H9 (cell line): ENCODE measurements around the gene PRICKLE1. TPM values are rescaled to one million over a fixed set of nuclear protein-coding genes. Genes with fewer than 3 reads are reported as not detected.

Source experiments
- DNase-seq: peaks from one replicate; pipeline ENCODE4 v3.0.0-alpha.2; 2017
- H2AFZ ChIP-seq: one replicate; pipeline ENCODE4 v1.6.1; 2013; ENCODE audit warnings: mild to moderate bottlenecking, low read length, control low read depth, moderate library complexity
- H2AK5ac ChIP-seq: 2 replicates; pipeline ENCODE4 v1.6.1; 2013; ENCODE audit warnings: low read length, control low read depth, mixed read lengths; ENCODE audit not compliant: insufficient read length
- H2BK120ac ChIP-seq: one replicate; pipeline ENCODE4 v1.6.1; 2013; ENCODE audit warnings: low read depth, mild to moderate bottlenecking, low read length, control low read depth, inconsistent platforms; ENCODE audit not compliant: poor library complexity, severe bottlenecking
- H2BK12ac ChIP-seq: 2 replicates; pipeline ENCODE4 v1.6.1; 2013; ENCODE audit warnings: low read length, control low read depth, mixed read lengths, low read depth; ENCODE audit not compliant: insufficient read length
- H2BK15ac ChIP-seq: 2 replicates; pipeline ENCODE4 v1.6.1; 2013; ENCODE audit warnings: low read depth, low read length, control low read depth
- H2BK20ac ChIP-seq: one replicate; pipeline ENCODE4 v1.6.1; 2013; ENCODE audit warnings: low read depth, mild to moderate bottlenecking, low read length, control low read depth, inconsistent platforms; ENCODE audit not compliant: poor library complexity, severe bottlenecking
- H2BK5ac ChIP-seq: 2 replicates; pipeline ENCODE4 v1.6.1; 2013; ENCODE audit warnings: low read length, control low read depth, mixed read lengths; ENCODE audit not compliant: insufficient read length
- H3K14ac ChIP-seq: 2 replicates; pipeline ENCODE4 v1.6.1; 2013; ENCODE audit warnings: low read length, control low read depth; ENCODE audit not compliant: insufficient read depth
- H3K18ac ChIP-seq: 2 replicates; pipeline ENCODE4 v1.6.1; 2013; ENCODE audit warnings: low read depth, mild to moderate bottlenecking, mixed read lengths, low read length, control low read depth; ENCODE audit not compliant: insufficient read length
- H3K23ac ChIP-seq: 2 replicates; pipeline ENCODE4 v1.6.1; 2013; ENCODE audit warnings: low read length, control low read depth, mixed read lengths, low read depth; ENCODE audit not compliant: insufficient read length
- H3K23me2 ChIP-seq: 2 replicates; pipeline ENCODE4 v1.6.1; 2013; ENCODE audit warnings: low read depth, mild to moderate bottlenecking, mixed read lengths, low read length, control low read depth; ENCODE audit not compliant: insufficient read length, poor library complexity, severe bottlenecking
- H3K27ac ChIP-seq: 2 replicates; pipeline ENCODE4 v1.5.1; 2013; ENCODE audit warnings: low read length, control low read depth, mixed read lengths, low read depth; ENCODE audit not compliant: insufficient read length
- H3K27me3 ChIP-seq: 2 replicates; pipeline ENCODE4 v1.6.1; 2013; ENCODE audit warnings: low read length, control low read depth, inconsistent platforms; ENCODE audit not compliant: insufficient read depth
- H3K4ac ChIP-seq: 2 replicates; pipeline ENCODE4 v1.6.1; 2013; ENCODE audit warnings: low read depth, mild to moderate bottlenecking, control low read depth, inconsistent platforms, low read length, moderate library complexity
- H3K4me1 ChIP-seq: 2 replicates; pipeline ENCODE4 v1.6.1; 2013; ENCODE audit warnings: low read length, control low read depth, inconsistent platforms; ENCODE audit not compliant: insufficient read depth
- H3K4me2 ChIP-seq: 2 replicates; pipeline ENCODE4 v1.6.1; 2013; ENCODE audit warnings: low read length, control low read depth, mixed read lengths; ENCODE audit not compliant: insufficient read length, insufficient read depth
- H3K56ac ChIP-seq: 2 replicates; pipeline ENCODE4 v1.6.1; 2013; ENCODE audit warnings: low read depth, mild to moderate bottlenecking, mixed read lengths, low read length, control low read depth; ENCODE audit not compliant: insufficient read length
- H3K79me1 ChIP-seq: 2 replicates; pipeline ENCODE4 v1.6.1; 2013; ENCODE audit warnings: low read depth, mild to moderate bottlenecking, moderate library complexity, low read length, control low read depth, inconsistent platforms; ENCODE audit not compliant: insufficient read depth, poor library complexity, severe bottlenecking
- H3K79me2 ChIP-seq: 2 replicates; pipeline ENCODE4 v1.6.1; 2013; ENCODE audit warnings: low read length, control low read depth, inconsistent platforms; ENCODE audit not compliant: insufficient read depth
- H3K9ac ChIP-seq: 2 replicates; pipeline ENCODE4 v1.6.1; 2013; ENCODE audit warnings: low read length, control low read depth, mixed read lengths; ENCODE audit not compliant: insufficient read length; ENCODE audit errors: extremely low read depth
- H3K9me3 ChIP-seq: one replicate; pipeline ENCODE4 v1.6.1; 2013; ENCODE audit warnings: low read depth, low read length, inconsistent platforms; ENCODE audit not compliant: control insufficient read depth
- H3T11ph ChIP-seq: one replicate; pipeline ENCODE4 v1.6.1; 2013; ENCODE audit warnings: mild to moderate bottlenecking, low read length, control low read depth, inconsistent platforms
- H4K20me1 ChIP-seq: one replicate; pipeline ENCODE4 v1.6.1; 2013; ENCODE audit not compliant: control insufficient read depth, insufficient read length, insufficient read depth
- H4K5ac ChIP-seq: 2 replicates; pipeline ENCODE4 v1.6.1; 2013; ENCODE audit warnings: low read depth, mild to moderate bottlenecking, mixed read lengths, low read length, control low read depth; ENCODE audit not compliant: insufficient read length
- H4K8ac ChIP-seq: replicated peaks from 2 replicates; pipeline ENCODE4 v1.6.1; 2013; ENCODE audit warnings: low read length, control low read depth, mixed read lengths, low read depth; ENCODE audit not compliant: insufficient read length
- H4K91ac ChIP-seq: 2 replicates; pipeline ENCODE4 v1.6.1; 2013; ENCODE audit warnings: low read depth, mild to moderate bottlenecking, moderate library complexity, mixed read lengths, low read length, control low read depth; ENCODE audit not compliant: insufficient read length
- H3K27ac Mint-ChIP-seq, 3 experiments: 2 replicates in 2 of 3; 3 replicates in 1 of 3; pipeline ENCODE4 v1.8.0; 2020 to 2021; ENCODE audit warnings: mixed read lengths in 3 of 3, mild to moderate bottlenecking in 1 of 3, moderate library complexity in 1 of 3
- H3K27me3 Mint-ChIP-seq: 2 replicates; pipeline ENCODE4 v1.8.0; 2021; ENCODE audit warnings: low read depth, mild to moderate bottlenecking, moderate library complexity, mixed read lengths
- H3K36me3 Mint-ChIP-seq, 3 experiments: 2 replicates in 2 of 3; 3 replicates in 1 of 3; pipeline ENCODE4 v1.8.0; 2020 to 2021; ENCODE audit warnings: low read depth in 3 of 3, mixed read lengths in 3 of 3; ENCODE audit not compliant: insufficient read depth in 1 of 3
- H3K4me1 Mint-ChIP-seq, 2 experiments: 2 replicates each; pipeline ENCODE4 v1.8.0; 2020; ENCODE audit warnings: mixed read lengths in 2 of 2
- H3K4me3 Mint-ChIP-seq, 2 experiments: 2 replicates in 1 of 2; 3 replicates in 1 of 2; pipeline ENCODE4 v1.8.0; 2020 to 2021; ENCODE audit warnings: mild to moderate bottlenecking in 2 of 2, mixed read lengths in 2 of 2, moderate library complexity in 1 of 2
- H3K9me3 Mint-ChIP-seq, 2 experiments: 2 replicates in 1 of 2; 3 replicates in 1 of 2; pipeline ENCODE4 v1.8.0; 2020; ENCODE audit warnings: mild to moderate bottlenecking in 2 of 2, mixed read lengths in 2 of 2, moderate library complexity in 1 of 2
- CTCF ChIP-seq: fragments of 200-600 bp; sonication (generic); conservative IDR thresholded peaks from 3 replicates; pipeline ENCODE4 v1.8.0; 2021; ENCODE audit warnings: antibody characterized with exemption, mild to moderate bottlenecking
- WGBS: extraction: QIAGEN DNeasy Blood & Tissue Kit; methylation state at CpG from one replicate; pipeline ENCODE4 v1.1.7; 2013; ENCODE audit warnings: missing lambda C conversion rate, low lambda C conversion rate, mixed read lengths; ENCODE audit not compliant: insufficient read length; ENCODE audit errors: extremely low coverage; 5-methylcytosine and 5-hydroxymethylcytosine counted together
- total RNA-seq: library from RNA; stranded (reverse); gene quantifications from 2 replicates; pipeline ENCODE4 v1.2.1, GENCODE V29; 2021

PRICKLE1 gene
- total RNA-seq, 1 experiment from 2014 or later = 20.5 TPM

GRCh38 chr12:42534184-42534838 is 55.2 kb downstream of the PRICKLE1 start:
- H2BK5ac ChIP-seq = no peak overlapping the region
- no peak overlapping the region for H4K8ac ChIP-seq
- no peak overlapping the region for H3K9ac ChIP-seq
- no peak overlapping the region for H3K18ac ChIP-seq
- H4K5ac ChIP-seq = no peak overlapping the region
- H3K4ac ChIP-seq = no peak overlapping the region
- no peaks in the 10 kb centered on the region for H3K23me2 ChIP-seq
- no peak for DNase-seq
- H3K4me2 ChIP-seq = no peak overlapping the region
- Mint-ChIP-seq H3K4me1 (peaks cover 5 to 6% of the 10 kb centered on the region in 2 experiments), H3K9me3 (no peaks in the 10 kb centered on the region), H3K27me3 (peaks cover 18% of the 10 kb centered on the region), H3K36me3 (no peaks in the 10 kb centered on the region), H3K27ac (no peak overlapping the region; a peak in 1 of 7 replicates), H3K4me3 (no peak overlapping the region)
- no peak for TF ChIP-seq CTCF
- no peak overlapping the region for H3K23ac ChIP-seq
- no peaks in the 10 kb centered on the region for H4K20me1 ChIP-seq
- H2AK5ac ChIP-seq = no peak overlapping the region
- H3K27me3 ChIP-seq = no peaks in the 10 kb centered on the region
- no peaks in the 10 kb centered on the region for H3K79me2 ChIP-seq
- H3K56ac ChIP-seq = no peak overlapping the region
- no peaks in the 10 kb centered on the region for H3K9me3 ChIP-seq
- H3K4me1 ChIP-seq = no peaks in the 10 kb centered on the region
- H2BK20ac ChIP-seq = no peak overlapping the region
- no peak overlapping the region for H3K27ac ChIP-seq
- no peak overlapping the region for H2BK12ac ChIP-seq
- no peak overlapping the region for H3K14ac ChIP-seq
- no CpG with 5 or more reads among the region's 4 CpGs for WGBS
- H2BK15ac ChIP-seq = no peak overlapping the region
- no peak overlapping the region for H3T11ph ChIP-seq
- no peak overlapping the region for H4K91ac ChIP-seq
- no peaks in the 10 kb centered on the region for H3K79me1 ChIP-seq
- H2BK120ac ChIP-seq = no peak overlapping the region
- no peak overlapping the region for H2AFZ ChIP-seq
